ENCODE results near the gene TXNRD1.

Gene TXNRD1

GRCh38 chr12:104315326-104316224 lies 100.0 kb downstream of the TXNRD1 start:
- no peak overlapping the region for H3K4me3 ChIP-seq (ENCODE audit: low read depth, low read length)
- TF ChIP-seq, protein P1, sequence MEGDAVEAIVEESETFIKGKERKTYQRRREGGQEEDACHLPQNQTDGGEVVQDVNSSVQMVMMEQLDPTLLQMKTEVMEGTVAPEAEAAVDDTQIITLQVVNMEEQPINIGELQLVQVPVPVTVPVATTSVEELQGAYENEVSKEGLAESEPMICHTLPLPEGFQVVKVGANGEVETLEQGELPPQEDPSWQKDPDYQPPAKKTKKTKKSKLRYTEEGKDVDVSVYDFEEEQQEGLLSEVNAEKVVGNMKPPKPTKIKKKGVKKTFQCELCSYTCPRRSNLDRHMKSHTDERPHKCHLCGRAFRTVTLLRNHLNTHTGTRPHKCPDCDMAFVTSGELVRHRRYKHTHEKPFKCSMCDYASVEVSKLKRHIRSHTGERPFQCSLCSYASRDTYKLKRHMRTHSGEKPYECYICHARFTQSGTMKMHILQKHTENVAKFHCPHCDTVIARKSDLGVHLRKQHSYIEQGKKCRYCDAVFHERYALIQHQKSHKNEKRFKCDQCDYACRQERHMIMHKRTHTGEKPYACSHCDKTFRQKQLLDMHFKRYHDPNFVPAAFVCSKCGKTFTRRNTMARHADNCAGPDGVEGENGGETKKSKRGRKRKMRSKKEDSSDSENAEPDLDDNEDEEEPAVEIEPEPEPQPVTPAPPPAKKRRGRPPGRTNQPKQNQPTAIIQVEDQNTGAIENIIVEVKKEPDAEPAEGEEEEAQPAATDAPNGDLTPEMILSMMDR (IDR thresholded peaks at IDR 0.05; ENCODE audit: low read depth, low read length, missing control alignments), result no peak
- no peak for DNase-seq (ENCODE audit: low read depth)

- TF ChIP-seq, protein P1 (IDR thresholded peaks at IDR 0.05; ENCODE audit: low read depth, low read length, missing control alignments), result no peak
- no peak for DNase-seq (ENCODE audit: low read depth)
- no peak overlapping the region for H3K4me3 ChIP-seq (ENCODE audit: low read depth, low read length)
Measured at GRCh38 chr12:104316936-104317335, 101.4 kb downstream of the TXNRD1 start.

GRCh38 chr12:104317538-104318210 lies 102.1 kb downstream of the TXNRD1 start:
- no peak overlapping the region for H3K4me3 ChIP-seq (ENCODE audit: low read depth, low read length)
- DNase-seq (ENCODE audit: low read depth), result no peak
- TF ChIP-seq, protein P1 (IDR thresholded peaks at IDR 0.05; ENCODE audit: low read depth, low read length, missing control alignments), result no peak

- no peak for DNase-seq (ENCODE audit: low read depth)
- H3K4me3 ChIP-seq (ENCODE audit: low read depth, low read length), result no peak overlapping the region
- TF ChIP-seq, protein P1 (IDR thresholded peaks at IDR 0.05; ENCODE audit: low read depth, low read length, missing control alignments), result no peak
Measured at GRCh38 chr12:104319028-104319427, 103.4 kb downstream of the TXNRD1 start.

- no peak for DNase-seq (ENCODE audit: low read depth)
- TF ChIP-seq, protein P1 (IDR thresholded peaks at IDR 0.05; ENCODE audit: low read depth, low read length, missing control alignments), result no peak
- H3K4me3 ChIP-seq (ENCODE audit: low read depth, low read length), result no peak overlapping the region
Measured at GRCh38 chr12:104319918-104320626, 104.5 kb downstream of the TXNRD1 start.

- no peak overlapping the region for H3K4me3 ChIP-seq (ENCODE audit: low read depth, low read length)
- TF ChIP-seq, protein P1 (IDR thresholded peaks at IDR 0.05; ENCODE audit: low read depth, low read length, missing control alignments), result no peak
- no peak for DNase-seq (ENCODE audit: low read depth)
Measured at GRCh38 chr12:104320627-104321024, 105.0 kb downstream of the TXNRD1 start.
